KOPT-K1 (cell line): Measurements from ENCODE around the gene ZNF823.

Experiments used
- H3K27ac ChIP-seq: fragments of 200-600 bp; sonication (generic); 2 replicates; pipeline ENCODE4 v1.5.1; 2016; ENCODE audit warnings: antibody characterized with exemption, mild to moderate bottlenecking, low read depth, low read length; ENCODE audit not compliant: poor library complexity, severe bottlenecking
- H3K36me3 ChIP-seq: fragments of 200-600 bp; sonication (generic); 2 replicates; pipeline ENCODE4 v1.5.1; 2017; ENCODE audit warnings: antibody characterized with exemption, mild to moderate bottlenecking, low read length, moderate library complexity; ENCODE audit not compliant: insufficient read depth
- H3K9me3 ChIP-seq: fragments of 200-600 bp; sonication (generic); 2 replicates; pipeline ENCODE4 v1.5.1; 2017; ENCODE audit warnings: antibody characterized with exemption, low read length, mild to moderate bottlenecking; ENCODE audit not compliant: insufficient read depth, poor library complexity, severe bottlenecking

Gene ZNF823

GRCh38 chr19:11675569-11675968, 63.2 kb downstream of the ZNF823 start:
- Histone ChIP-seq H3K27ac (no peak overlapping the region), H3K9me3 (peaks cover 26% of the 10 kb centered on the region), H3K36me3 (peaks cover 4% of the 10 kb centered on the region; the same call in 1 of the 2 replicates)

- peaks cover 12% of the 10 kb centered on the region for H3K9me3 ChIP-seq
- H3K36me3 ChIP-seq = peaks cover 4% of the 10 kb centered on the region; the same call in 1 of the 2 replicates
- no peak overlapping the region for H3K27ac ChIP-seq
Measured at GRCh38 chr19:11674067-11674492, 64.7 kb downstream of the ZNF823 start.

DNA sequence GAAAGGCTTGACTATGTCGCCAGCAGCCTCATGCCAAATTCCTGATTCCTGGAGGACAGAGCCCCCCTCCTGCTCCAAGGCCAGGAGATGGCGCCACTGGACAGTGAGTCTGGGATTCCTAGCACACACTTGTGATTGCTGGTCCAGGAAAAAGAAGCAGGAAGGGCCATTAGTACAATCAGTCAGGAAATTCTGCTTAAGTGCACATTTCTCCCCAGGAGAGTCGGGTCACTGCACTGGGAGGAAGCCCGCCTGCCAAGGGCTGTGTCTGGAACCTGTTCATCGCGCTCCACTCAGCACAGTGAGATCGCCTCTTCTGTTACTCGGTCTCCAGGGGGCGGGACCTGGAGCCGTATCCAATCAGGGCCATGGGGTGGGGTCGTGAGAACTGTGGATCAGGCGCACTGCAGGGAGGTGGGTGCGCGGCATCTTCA, 65.1 kb downstream of the ZNF823 start:
- Histone ChIP-seq H3K9me3 (peaks cover 12% of the 10 kb centered on the region), H3K27ac (no peak overlapping the region), H3K36me3 (peaks cover 1% of the 10 kb centered on the region; the same call in 1 of the 2 replicates)
